PC-9 (cell line): Measurements from ENCODE around the gene KCNIP1.

ENCODE experiments used
- CTCF ChIP-seq: fragments of 200-600 bp; sonication (generic); conservative IDR thresholded peaks from 2 replicates; pipeline ENCODE4 v1.6.1; 2017; ENCODE audit warnings: mixed run types, antibody characterized with exemption, mild to moderate bottlenecking, moderate library complexity
- EZH2 ChIP-seq: fragments of 200-600 bp; sonication (generic); IDR thresholded peaks from 2 replicates; pipeline ENCODE4 v1.8.0; 2017; ENCODE audit warnings: antibody characterized with exemption, low read depth

GRCh38 chr5:170546282-170546681 is 42.5 kb downstream of the KCNIP1 start:
- no peak for TF ChIP-seq CTCF
- TF ChIP-seq EZH2 = no peak
